ENCODE data around the gene PRSS36. TPM values are rescaled to one million over a fixed set of nuclear protein-coding genes. Genes with fewer than 3 reads are reported as not detected.
"Not testable (repeated sequence)": the region's sequence is repeated elsewhere in the genome, so short reads cannot be mapped to it uniquely, and the experiment has no call there.

Gene PRSS36
- total RNA-seq, 1 donor from 2014 or later, result 0.74 TPM

GRCh38 chr16:31179219-31179746 lies 29.4 kb upstream of the PRSS36 start:
- H3K4me3 Mint-ChIP-seq (ENCODE audit: unreplicated experiment), result peak overlapping the region; percentile 93
- TF ChIP-seq CTCF (IDR thresholded peaks at IDR 0.05; ENCODE audit: unreplicated experiment), result no peak
- peaks cover 26% of the 10 kb centered on the region for H3K27me3 Mint-ChIP-seq (ENCODE audit: unreplicated experiment)

GRCh38 chr16:31177136-31177535 lies 27.3 kb upstream of the PRSS36 start:
- no peaks in the 10 kb centered on the region for H3K9me3 Mint-ChIP-seq (ENCODE audit: unreplicated experiment)
- DNase-seq (ENCODE audit: low spot score), result no peak
- TF ChIP-seq CTCF (IDR thresholded peaks at IDR 0.05; ENCODE audit: unreplicated experiment), result no peak
- H3K36me3 Mint-ChIP-seq (ENCODE audit: low read depth, unreplicated experiment), result peaks cover 9% of the 10 kb centered on the region
- no peak overlapping the region for H3K27ac Mint-ChIP-seq (ENCODE audit: unreplicated experiment)
- peaks cover 15% of the 10 kb centered on the region for H3K4me1 Mint-ChIP-seq (ENCODE audit: unreplicated experiment)
- H3K4me3 Mint-ChIP-seq (ENCODE audit: unreplicated experiment), result no peak overlapping the region
- peaks cover 15% of the 10 kb centered on the region for H3K27me3 Mint-ChIP-seq (ENCODE audit: unreplicated experiment)

More at GRCh38 chr16:31179219-31179746, 29.4 kb upstream of the PRSS36 start:
- H3K9me3 Mint-ChIP-seq (ENCODE audit: unreplicated experiment), result no peaks in the 10 kb centered on the region
- peak overlapping the region; percentile 86 for H3K27ac Mint-ChIP-seq (ENCODE audit: unreplicated experiment)
- DNase-seq (ENCODE audit: low spot score), result peak; percentile 21
- peaks cover 29% of the 10 kb centered on the region for H3K36me3 Mint-ChIP-seq (ENCODE audit: low read depth, unreplicated experiment)
- peaks cover 36% of the 10 kb centered on the region for H3K4me1 Mint-ChIP-seq (ENCODE audit: unreplicated experiment)

- H3K36me3 Mint-ChIP-seq (ENCODE audit: low read depth, unreplicated experiment); H3K27me3 Mint-ChIP-seq (ENCODE audit: unreplicated experiment); H3K9me3 Mint-ChIP-seq (ENCODE audit: unreplicated experiment); H3K4me1 Mint-ChIP-seq (ENCODE audit: unreplicated experiment); DNase-seq (ENCODE audit: low spot score); H3K27ac Mint-ChIP-seq (ENCODE audit: unreplicated experiment); H3K4me3 Mint-ChIP-seq (ENCODE audit: unreplicated experiment): not testable (repeated sequence)
These were observed 20.2 kb upstream of the PRSS36 start for GRCh38 chr16:31170048-31170447.

GRCh38 chr16:31168848-31169247 lies 19.0 kb upstream of the PRSS36 start:
- Mint-ChIP-seq H3K9me3 (ENCODE audit: unreplicated experiment) (no peaks in the 10 kb centered on the region), H3K27me3 (ENCODE audit: unreplicated experiment) (peaks cover 4% of the 10 kb centered on the region), H3K27ac (ENCODE audit: unreplicated experiment) (no peak overlapping the region), H3K36me3 (ENCODE audit: low read depth, unreplicated experiment) (no peaks in the 10 kb centered on the region), H3K4me3 (ENCODE audit: unreplicated experiment) (no peak overlapping the region), H3K4me1 (ENCODE audit: unreplicated experiment) (no peaks in the 10 kb centered on the region)
- no peak for DNase-seq (ENCODE audit: low spot score)
- no peak for TF ChIP-seq CTCF (IDR thresholded peaks at IDR 0.05; ENCODE audit: unreplicated experiment)

GRCh38 chr16:31167315-31167714 lies 17.4 kb upstream of the PRSS36 start:
- Mint-ChIP-seq H3K36me3 (ENCODE audit: low read depth, unreplicated experiment) (no peaks in the 10 kb centered on the region), H3K9me3 (ENCODE audit: unreplicated experiment) (no peaks in the 10 kb centered on the region), H3K4me1 (ENCODE audit: unreplicated experiment) (no peaks in the 10 kb centered on the region), H3K27ac (ENCODE audit: unreplicated experiment) (no peak overlapping the region), H3K27me3 (ENCODE audit: unreplicated experiment) (peaks cover 7% of the 10 kb centered on the region), H3K4me3 (ENCODE audit: unreplicated experiment) (no peak overlapping the region)
- no peak for DNase-seq (ENCODE audit: low spot score)
- no peak for TF ChIP-seq CTCF (IDR thresholded peaks at IDR 0.05; ENCODE audit: unreplicated experiment)

All from endothelial cell (in vitro differentiated cells).